D721Med (cell line): ENCODE measurements around the gene FAM53B.

ENCODE experiments used
- DNase-seq: peaks from one replicate; pipeline ENCODE4 v3.0.0; 2011; ENCODE audit warnings: low spot score; ENCODE audit not compliant: insufficient read length
- FAIRE-seq: peaks from 2 replicates; lab custom pipeline; 2011; peaks lifted over from hg19 to GRCh38; lab: Jason Lieb, UNC
- CTCF ChIP-seq: IDR thresholded peaks from 2 replicates; pipeline ENCODE4 v1.5.1; 2012; ENCODE audit warnings: mild to moderate bottlenecking, control low read depth; ENCODE audit not compliant: insufficient read depth; ENCODE audit errors: missing control alignments

Gene FAM53B

GRCh38 chr10:124665091-124665490 lies 79.1 kb downstream of the FAM53B start:
- DNase-seq = no peak
- FAIRE-seq = no peak
- TF ChIP-seq CTCF = no peak

GRCh38 chr10:124663766-124664360 lies 80.3 kb downstream of the FAM53B start:
- FAIRE-seq (no peak), DNase-seq (no peak)
- TF ChIP-seq CTCF = no peak

GRCh38 chr10:124663228-124663627 lies 81.0 kb downstream of the FAM53B start:
- FAIRE-seq (no peak), DNase-seq (no peak)

GRCh38 chr10:124661660-124662180 lies 82.5 kb downstream of the FAM53B start:
- no peak for DNase-seq
- TF ChIP-seq CTCF = no peak
- FAIRE-seq = no peak

More at GRCh38 chr10:124663228-124663627, 81.0 kb downstream of the FAM53B start:
- no peak for TF ChIP-seq CTCF

GRCh38 chr10:124660404-124661125 lies 83.6 kb downstream of the FAM53B start:
- DNase-seq = no peak
- FAIRE-seq = no peak
- TF ChIP-seq CTCF = no peak

- FAIRE-seq = no peak
- TF ChIP-seq CTCF = no peak
These were observed 84.8 kb downstream of the FAM53B start for GRCh38 chr10:124659380-124659779.

GRCh38 chr10:124658591-124659242 lies 85.5 kb downstream of the FAM53B start:
- no peak for DNase-seq
- no peak for TF ChIP-seq CTCF
- FAIRE-seq = no peak

More at GRCh38 chr10:124659380-124659779, 84.8 kb downstream of the FAM53B start:
- DNase-seq = no peak
